ENCODE results near the gene DUS2. TPM values are rescaled to one million over a fixed set of nuclear protein-coding genes. Genes with fewer than 3 reads are reported as not detected.
A peak's percentile ranks its signal among the peaks of the same experiment; 100 is the strongest.

DUS2 gene
- polyA plus RNA-seq, 1 donor (not counting 4 experiments of a cell fraction or from before 2014, with no cell fraction given) = 22.9 TPM

- Histone ChIP-seq H2AFZ (ENCODE audit: control insufficient read depth, low read length) (no peak overlapping the region), H3K9ac (ENCODE audit: control insufficient read depth, extremely low read depth, insufficient read depth, low read length) (no peak overlapping the region), H3K4me3 (ENCODE audit: control insufficient read depth in 2 of 3, extremely low read depth in 1 of 3, insufficient read depth in 2 of 3, low read depth in 1 of 3, low read length in 3 of 3) (no peak overlapping the region), H3K9me3 (ENCODE audit: control insufficient read depth, low read depth, low read length) (no peaks in the 10 kb centered on the region), H3K4me1 (ENCODE audit: control insufficient read depth, extremely low read depth, insufficient read depth, low read length) (peaks cover 13% of the 10 kb centered on the region), H4K20me1 (ENCODE audit: control insufficient read depth, extremely low read depth, insufficient read depth, low read length) (peaks cover 3% of the 10 kb centered on the region), H3K36me3 (ENCODE audit: control insufficient read depth in 2 of 2, extremely low read depth in 1 of 2, insufficient read depth in 2 of 2, low read length in 2 of 2) (peaks cover 23 to 30% of the 10 kb centered on the region in 2 experiments), H3K27ac (ENCODE audit: control insufficient read depth, insufficient read depth, low read length) (no peak overlapping the region), H3K79me2 (ENCODE audit: control insufficient read depth, insufficient read depth, low read length) (no peaks in the 10 kb centered on the region), H3K27me3 (ENCODE audit: control insufficient read depth, extremely low read depth, insufficient read depth, low read length) (no peaks in the 10 kb centered on the region), H3K4me2 (ENCODE audit: control insufficient read depth, extremely low read depth, insufficient read depth, low read depth, low read length) (peak overlapping the region; percentile 8), H3K9me1 (ENCODE audit: control insufficient read depth, extremely low read depth, insufficient read depth, low read length) (no peaks in the 10 kb centered on the region)
- TF ChIP-seq, protein P1, sequence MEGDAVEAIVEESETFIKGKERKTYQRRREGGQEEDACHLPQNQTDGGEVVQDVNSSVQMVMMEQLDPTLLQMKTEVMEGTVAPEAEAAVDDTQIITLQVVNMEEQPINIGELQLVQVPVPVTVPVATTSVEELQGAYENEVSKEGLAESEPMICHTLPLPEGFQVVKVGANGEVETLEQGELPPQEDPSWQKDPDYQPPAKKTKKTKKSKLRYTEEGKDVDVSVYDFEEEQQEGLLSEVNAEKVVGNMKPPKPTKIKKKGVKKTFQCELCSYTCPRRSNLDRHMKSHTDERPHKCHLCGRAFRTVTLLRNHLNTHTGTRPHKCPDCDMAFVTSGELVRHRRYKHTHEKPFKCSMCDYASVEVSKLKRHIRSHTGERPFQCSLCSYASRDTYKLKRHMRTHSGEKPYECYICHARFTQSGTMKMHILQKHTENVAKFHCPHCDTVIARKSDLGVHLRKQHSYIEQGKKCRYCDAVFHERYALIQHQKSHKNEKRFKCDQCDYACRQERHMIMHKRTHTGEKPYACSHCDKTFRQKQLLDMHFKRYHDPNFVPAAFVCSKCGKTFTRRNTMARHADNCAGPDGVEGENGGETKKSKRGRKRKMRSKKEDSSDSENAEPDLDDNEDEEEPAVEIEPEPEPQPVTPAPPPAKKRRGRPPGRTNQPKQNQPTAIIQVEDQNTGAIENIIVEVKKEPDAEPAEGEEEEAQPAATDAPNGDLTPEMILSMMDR (optimal IDR thresholded peaks at IDR 0.05 in 1 of 3, IDR thresholded peaks at IDR 0.05 in 1 of 3, conservative IDR thresholded peaks at IDR 0.05 in 1 of 3; ENCODE audit: extremely low read depth in 1 of 3, insufficient read depth in 2 of 3, low read length in 3 of 3) = peak; percentile 83 to 89 (median 84)
- no peak for TF ChIP-seq EZH2 (IDR thresholded peaks at IDR 0.05; ENCODE audit: low read length)
- FAIRE-seq (peak; percentile 72), DNase-seq (ENCODE audit: low read depth, low spot score) (peak; percentile 74)
- dilution Hi-C loops (cut with MboI; ENCODE audit: extremely low pct_ligation_motif_present, low sequenced_read_pairs) = no loop called here
Measured at GRCh38 chr16:68064791-68065365, 41.8 kb downstream of the DUS2 start.

DNA sequence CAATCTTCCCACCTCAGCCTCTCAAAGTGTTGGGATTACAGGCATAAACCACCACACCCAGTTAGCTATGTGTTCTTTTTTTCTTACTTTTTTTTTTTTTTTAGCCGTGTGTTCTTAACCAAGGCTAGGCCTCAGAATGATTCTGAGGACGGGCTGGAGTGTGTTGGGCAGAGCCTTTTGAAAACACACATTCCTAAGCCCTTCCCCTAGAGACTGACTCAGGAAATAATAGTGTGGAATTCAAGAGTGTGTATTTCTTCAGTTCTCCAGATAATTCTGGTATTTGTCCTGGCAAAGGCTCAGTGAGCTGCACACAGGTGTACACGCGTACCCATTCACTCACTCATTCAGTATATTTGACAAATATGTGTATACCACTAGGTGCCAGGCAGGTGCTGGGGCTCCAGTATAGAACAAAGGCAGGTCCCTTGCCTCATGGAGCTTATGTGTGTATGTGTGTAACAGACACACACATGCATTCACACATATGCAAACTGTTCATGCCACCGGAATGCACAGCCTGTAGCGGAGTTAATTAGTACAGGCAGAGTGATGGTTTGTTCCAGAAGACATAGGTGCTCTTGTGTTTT, 42.7 kb downstream of the DUS2 start:
- peaks cover 13% of the 10 kb centered on the region for H3K4me1 ChIP-seq (ENCODE audit: control insufficient read depth, extremely low read depth, insufficient read depth, low read length)
- DNase-seq (ENCODE audit: low read depth, low spot score) (no peak), FAIRE-seq (no peak)
- H3K4me3 ChIP-seq (ENCODE audit: control insufficient read depth in 2 of 3, extremely low read depth in 1 of 3, insufficient read depth in 2 of 3, low read depth in 1 of 3, low read length in 3 of 3) = no peak overlapping the region
- H2AFZ ChIP-seq (ENCODE audit: control insufficient read depth, low read length) = no peak overlapping the region
- H3K9ac ChIP-seq (ENCODE audit: control insufficient read depth, extremely low read depth, insufficient read depth, low read length) = no peak overlapping the region
- dilution Hi-C loops (cut with MboI; ENCODE audit: extremely low pct_ligation_motif_present, low sequenced_read_pairs) = no loop called here
- H3K79me2 ChIP-seq (ENCODE audit: control insufficient read depth, insufficient read depth, low read length) = no peaks in the 10 kb centered on the region
- TF ChIP-seq, protein P1 (optimal IDR thresholded peaks at IDR 0.05 in 1 of 3, IDR thresholded peaks at IDR 0.05 in 1 of 3, conservative IDR thresholded peaks at IDR 0.05 in 1 of 3; ENCODE audit: extremely low read depth in 1 of 3, insufficient read depth in 2 of 3, low read length in 3 of 3) = no peak
- no peak for TF ChIP-seq EZH2 (IDR thresholded peaks at IDR 0.05; ENCODE audit: low read length)
- H3K9me1 ChIP-seq (ENCODE audit: control insufficient read depth, extremely low read depth, insufficient read depth, low read length) = no peaks in the 10 kb centered on the region
- H3K4me2 ChIP-seq (ENCODE audit: control insufficient read depth, extremely low read depth, insufficient read depth, low read depth, low read length) = no peak overlapping the region
- peaks cover 5% of the 10 kb centered on the region for H4K20me1 ChIP-seq (ENCODE audit: control insufficient read depth, extremely low read depth, insufficient read depth, low read length)
- no peaks in the 10 kb centered on the region for H3K27me3 ChIP-seq (ENCODE audit: control insufficient read depth, extremely low read depth, insufficient read depth, low read length)
- H3K36me3 ChIP-seq (ENCODE audit: control insufficient read depth in 2 of 2, extremely low read depth in 1 of 2, insufficient read depth in 2 of 2, low read length in 2 of 2) = peaks cover 28 to 36% of the 10 kb centered on the region in 2 experiments
- H3K9me3 ChIP-seq (ENCODE audit: control insufficient read depth, low read depth, low read length) = no peaks in the 10 kb centered on the region
- no peak overlapping the region for H3K27ac ChIP-seq (ENCODE audit: control insufficient read depth, insufficient read depth, low read length)
